IMR-90 (cell line): Measurements from ENCODE around the gene CNPY1. TPM values are rescaled to one million over a fixed set of nuclear protein-coding genes. Genes with fewer than 3 reads are reported as not detected.
A peak's percentile ranks its signal among the peaks of the same experiment; 100 is the strongest.

Experiments used
- ATAC-seq: fragments of 200-7000 bp; cut with Tn5 transposase; 2 replicates; pipeline ENCODE4 v1.9.1; 2020; ENCODE audit warnings: low read depth, mild to moderate bottlenecking, moderate library complexity
- BruUV-seq: library from RNA; stranded (reverse); fragments of 400-500 nt; replicated peaks from 2 replicates; lab custom pipeline; 2021; lab: Mats Ljungman, UMichigan
- CTCF ChIA-PET: fragments of 300-600 bp; formaldehyde crosslinking; extraction: SDS; loops from one replicate; lab custom pipeline; 2021; ENCODE audit warnings: antibody characterized with exemption; lab: Yijun Ruan, JAX
- POLR2A ChIA-PET: fragments of 300-600 bp; sonication (Branson Sonifier 250); formaldehyde crosslinking; loops from one replicate; lab custom pipeline; 2022; ENCODE audit warnings: antibody characterized with exemption; ENCODE audit not compliant: unreplicated experiment; lab: Charles Lee
- DNase-seq: peaks from one replicate; pipeline ENCODE4 v3.0.0; 2013
- H2AFZ ChIP-seq: replicated peaks from 2 replicates; pipeline ENCODE3; 2013; ENCODE audit warnings: low read length, mild to moderate bottlenecking; ENCODE audit not compliant: poor library complexity
- H2AK5ac ChIP-seq: 2 replicates; pipeline ENCODE4 v1.6.1; 2013; ENCODE audit warnings: low read depth, low read length, inconsistent platforms
- H2AK9ac ChIP-seq: replicated peaks from 2 replicates; pipeline ENCODE3; 2013; ENCODE audit warnings: mild to moderate bottlenecking, low read depth, low read length, moderate library complexity; ENCODE audit not compliant: poor library complexity
- H2BK120ac ChIP-seq: 2 replicates; pipeline ENCODE4 v1.6.1; 2013; ENCODE audit warnings: low read depth, low read length, inconsistent platforms
- H2BK15ac ChIP-seq: 3 replicates; pipeline ENCODE4 v1.6.1; 2013; ENCODE audit warnings: low read depth, low read length, inconsistent platforms
- H2BK20ac ChIP-seq: 2 replicates; pipeline ENCODE4 v1.6.1; 2013; ENCODE audit warnings: low read depth, mild to moderate bottlenecking, inconsistent platforms, low read length, moderate library complexity
- H2BK5ac ChIP-seq: 2 replicates; pipeline ENCODE4 v1.6.1; 2013; ENCODE audit warnings: mild to moderate bottlenecking, low read depth, low read length, inconsistent platforms; ENCODE audit not compliant: poor library complexity, severe bottlenecking
- H3K14ac ChIP-seq: replicated peaks from 2 replicates; pipeline ENCODE4 v1.6.1; 2013; ENCODE audit warnings: low read depth, low read length, inconsistent platforms
- H3K18ac ChIP-seq: 2 replicates; pipeline ENCODE4 v1.6.1; 2013; ENCODE audit warnings: low read depth, low read length, control low read depth
- H3K23ac ChIP-seq: 2 replicates; pipeline ENCODE4 v1.6.1; 2013; ENCODE audit warnings: low read depth, low read length, inconsistent platforms
- H3K27ac ChIP-seq: 2 replicates; pipeline ENCODE4 v1.5.1; 2013; ENCODE audit warnings: mild to moderate bottlenecking, control low read depth, low read length; ENCODE audit not compliant: insufficient read depth
- H3K27me3 ChIP-seq: 2 replicates; pipeline ENCODE4 v1.6.1; 2013; ENCODE audit warnings: low read length; ENCODE audit not compliant: control insufficient read depth, insufficient read depth
- H3K36me3 ChIP-seq: 2 replicates; pipeline ENCODE4 v1.6.1; 2013; ENCODE audit warnings: low read length, mixed read lengths; ENCODE audit not compliant: control insufficient read depth, insufficient read depth
- H3K4ac ChIP-seq: 2 replicates; pipeline ENCODE4 v1.6.1; 2013; ENCODE audit warnings: low read depth, low read length, inconsistent platforms
- H3K4me1 ChIP-seq: 2 replicates; pipeline ENCODE4 v1.6.1; 2013; ENCODE audit warnings: low read length, mixed read lengths; ENCODE audit not compliant: control insufficient read depth, insufficient read depth
- H3K4me2 ChIP-seq: 2 replicates; pipeline ENCODE4 v1.6.1; 2013; ENCODE audit warnings: low read depth, mild to moderate bottlenecking, control low read depth, low read length, moderate library complexity
- H3K4me3 ChIP-seq: 2 replicates; pipeline ENCODE4 v1.5.1; 2013; ENCODE audit warnings: low read depth, mild to moderate bottlenecking, control low read depth, low read length, moderate library complexity; ENCODE audit not compliant: insufficient read depth
- H3K56ac ChIP-seq: 2 replicates; pipeline ENCODE4 v1.6.1; 2013; ENCODE audit warnings: low read length, inconsistent platforms; ENCODE audit not compliant: insufficient read depth; ENCODE audit errors: extremely low read depth
- H3K79me1 ChIP-seq, 2 experiments: 2 replicates each; pipeline ENCODE4 v1.6.1; 2013; ENCODE audit warnings: low read length in 2 of 2, inconsistent platforms in 1 of 2, low read depth in 1 of 2
- H3K9ac ChIP-seq: 2 replicates; pipeline ENCODE4 v1.6.1; 2013; ENCODE audit warnings: low read depth, low read length, control low read depth
- H3K9me1 ChIP-seq: 2 replicates; pipeline ENCODE4 v1.6.1; 2013; ENCODE audit warnings: low read length, inconsistent platforms; ENCODE audit not compliant: insufficient read depth
- H3K9me3 ChIP-seq: 2 replicates; pipeline ENCODE4 v1.6.1; 2013; ENCODE audit warnings: low read length; ENCODE audit not compliant: control insufficient read depth, insufficient read depth
- H4K20me1 ChIP-seq: 2 replicates; pipeline ENCODE4 v1.6.1; 2013; ENCODE audit warnings: low read length, inconsistent platforms; ENCODE audit not compliant: insufficient read depth
- H4K5ac ChIP-seq: 2 replicates; pipeline ENCODE4 v1.6.1; 2013; ENCODE audit warnings: mild to moderate bottlenecking, low read depth, low read length, control low read depth
- H4K8ac ChIP-seq, 2 experiments: 2 replicates each; pipeline ENCODE4 v1.6.1; 2013; ENCODE audit warnings: low read depth in 2 of 2, low read length in 2 of 2, control low read depth in 1 of 2, inconsistent platforms in 1 of 2
- H4K91ac ChIP-seq: 2 replicates; pipeline ENCODE4 v1.6.1; 2013; ENCODE audit warnings: low read depth, low read length, inconsistent platforms; ENCODE audit not compliant: insufficient read depth
- BHLHE40 ChIP-seq: fragments of 150-350 bp; IDR thresholded peaks from 2 replicates; pipeline ENCODE4 v1.6.1; 2016; ENCODE audit warnings: mild to moderate bottlenecking, low read depth, low read length
- RAD21 ChIP-seq: IDR thresholded peaks from 2 replicates; pipeline ENCODE4 v1.6.1; 2012; ENCODE audit warnings: low read length, improper control_type of control experiment
- WGBS, 2 experiments: methylation state at CpG; one replicate each; pipeline versions ENCODE4 v1.1.5 to v1.1.7; 2013; ENCODE audit warnings: missing lambda C conversion rate in 2 of 2; ENCODE audit not compliant: insufficient read length in 1 of 2; ENCODE audit errors: extremely low coverage in 2 of 2; 5-methylcytosine and 5-hydroxymethylcytosine counted together
- dilution Hi-C: fragments of 300-500 bp; cut with HindIII; formaldehyde crosslinking; loops from one replicate; pipeline ENCODE4 v1.14.3; 2018; ENCODE audit warnings: low sequenced_read_pairs; ENCODE audit not compliant: unreplicated experiment
- in situ Hi-C: fragments of 300-500 bp; cut with MboI; formaldehyde crosslinking; loops from 3 replicates; pipeline ENCODE4 v1.14.3; 2019; ENCODE audit warnings: low sequenced_read_pairs, inconsistent platforms, mixed read lengths
- intact Hi-C: fragments of 100-400 bp; cut with micrococcal nuclease; formaldehyde crosslinking; loops from 2 replicates; pipeline ENCODE4 v1.10.0; 2022
- polyA plus RNA-seq, 3 experiments: library from polyadenylated mRNA; depleted of rRNA; stranded (reverse); fragments of >200 nt; gene quantifications; 2 replicates each; pipeline ENCODE4 v1.2.3, GENCODE V29; 2012; ENCODE audit warnings: low replicate concordance in 1 of 3
- total RNA-seq: library from RNA; depleted of rRNA; stranded (reverse); fragments of >200 nt; gene quantifications from 2 replicates; pipeline ENCODE4 v1.2.3, GENCODE V29; 2012
- TF ChIP-seq, protein P1 (sequence below): conservative IDR thresholded peaks from 2 replicates; pipeline ENCODE4 v1.5.1; 2012; ENCODE audit warnings: mild to moderate bottlenecking, low read depth, low read length, improper control_type of control experiment

CNPY1 gene
- total and polyA plus RNA-seq, 2 of the 4 experiments (the other 2 are of a cell fraction): not detected

DNA sequence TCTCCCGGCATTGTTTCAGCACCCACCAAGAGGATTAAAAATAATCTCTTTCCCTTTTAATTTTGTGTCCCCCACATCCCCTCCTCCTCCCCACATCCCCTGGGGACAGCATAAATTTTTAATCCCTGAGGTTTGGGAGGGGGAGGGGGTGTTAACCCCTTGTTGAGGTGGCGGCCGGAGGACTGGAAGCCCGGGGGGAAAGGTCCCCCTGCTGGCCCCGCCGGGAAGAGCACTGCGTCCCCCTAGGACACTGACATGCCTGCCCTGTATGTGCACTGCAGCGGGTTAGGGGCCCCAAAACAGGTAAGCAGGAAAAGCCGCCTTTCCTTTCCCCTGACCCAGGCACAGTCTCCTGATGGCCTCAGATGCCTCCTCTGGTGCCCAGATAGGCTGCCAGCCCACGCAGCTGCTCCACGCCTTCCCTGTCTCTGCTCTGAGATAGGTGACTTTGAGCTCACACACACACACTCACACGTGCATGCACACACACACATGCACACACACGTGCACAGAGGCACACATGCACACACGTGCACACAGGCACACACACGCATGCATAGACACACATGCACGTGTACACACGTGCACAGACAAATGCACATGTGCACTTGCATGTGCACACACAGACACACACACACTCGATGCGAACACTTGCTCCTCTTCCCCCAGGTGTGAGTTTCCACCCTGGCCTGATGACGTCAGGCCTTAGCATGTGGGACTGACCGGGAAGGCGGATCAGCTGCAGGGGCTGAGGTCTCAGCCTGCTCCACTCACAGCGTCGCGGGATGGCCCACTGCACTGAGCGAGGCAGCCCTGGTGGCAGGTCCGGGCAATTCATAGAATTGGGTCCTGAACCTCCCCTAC, 12.3 kb downstream of the CNPY1 start:
- ATAC-seq (peak; percentile 59), DNase-seq (no peak)
- Histone ChIP-seq H3K14ac (no peak overlapping the region), H2BK15ac (no peak overlapping the region), H3K27me3 (peaks cover 46% of the 10 kb centered on the region), H3K27ac (no peak overlapping the region), H2BK5ac (no peak overlapping the region), H3K56ac (no peak overlapping the region), H3K4me1 (peaks cover 1% of the 10 kb centered on the region; the same call in 1 of the 2 replicates), H4K20me1 (no peaks in the 10 kb centered on the region; the same call in 1 of the 2 replicates), H2BK20ac (no peak overlapping the region), H3K9me1 (no peaks in the 10 kb centered on the region), H3K9me3 (no peaks in the 10 kb centered on the region), H3K9ac (no peak overlapping the region), H2AK9ac (no peak overlapping the region), H3K36me3 (no peaks in the 10 kb centered on the region), H3K23ac (no peak overlapping the region), H4K8ac (no peak overlapping the region), H3K79me1 (no peaks in the 10 kb centered on the region), H3K4me2 (no peak overlapping the region; the same call in 1 of the 2 replicates), H4K91ac (no peak overlapping the region), H3K4ac (no peak overlapping the region), H2BK120ac (no peak overlapping the region), H3K4me3 (no peak overlapping the region), H2AK5ac (no peak overlapping the region), H4K5ac (no peak overlapping the region), H2AFZ (peak overlapping the region; percentile 56), H3K18ac (no peak overlapping the region)
- intact Hi-C loops: no loop called here
- in situ Hi-C loops: no loop called here
- TF ChIP-seq RAD21 (peak; percentile 19; the same call in 1 of the 2 replicates), BHLHE40 (no peak)
- TF ChIP-seq, protein P1, sequence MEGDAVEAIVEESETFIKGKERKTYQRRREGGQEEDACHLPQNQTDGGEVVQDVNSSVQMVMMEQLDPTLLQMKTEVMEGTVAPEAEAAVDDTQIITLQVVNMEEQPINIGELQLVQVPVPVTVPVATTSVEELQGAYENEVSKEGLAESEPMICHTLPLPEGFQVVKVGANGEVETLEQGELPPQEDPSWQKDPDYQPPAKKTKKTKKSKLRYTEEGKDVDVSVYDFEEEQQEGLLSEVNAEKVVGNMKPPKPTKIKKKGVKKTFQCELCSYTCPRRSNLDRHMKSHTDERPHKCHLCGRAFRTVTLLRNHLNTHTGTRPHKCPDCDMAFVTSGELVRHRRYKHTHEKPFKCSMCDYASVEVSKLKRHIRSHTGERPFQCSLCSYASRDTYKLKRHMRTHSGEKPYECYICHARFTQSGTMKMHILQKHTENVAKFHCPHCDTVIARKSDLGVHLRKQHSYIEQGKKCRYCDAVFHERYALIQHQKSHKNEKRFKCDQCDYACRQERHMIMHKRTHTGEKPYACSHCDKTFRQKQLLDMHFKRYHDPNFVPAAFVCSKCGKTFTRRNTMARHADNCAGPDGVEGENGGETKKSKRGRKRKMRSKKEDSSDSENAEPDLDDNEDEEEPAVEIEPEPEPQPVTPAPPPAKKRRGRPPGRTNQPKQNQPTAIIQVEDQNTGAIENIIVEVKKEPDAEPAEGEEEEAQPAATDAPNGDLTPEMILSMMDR: peak; percentile 36
- WGBS, 2 experiments: 27% methylated on average over 15 of the region's 27 CpGs; no CpG with 5 or more reads in 1 of the 2 experiments
- dilution Hi-C loops: no loop called here
- POLR2A ChIA-PET: no interaction called here
- BruUV-seq: no TSS peak
- CTCF ChIA-PET: no interaction called here
